Neural crest cell (in vitro differentiated cells): ENCODE measurements around the gene CCNG2. TPM values are rescaled to one million over a fixed set of nuclear protein-coding genes. Genes with fewer than 3 reads are reported as not detected.

Experiments used
- DNase-seq: peaks from one replicate; pipeline ENCODE4 v3.0.0; 2021; ENCODE audit warnings: low read depth, mixed read lengths, low spot score
- H3K27ac Mint-ChIP-seq: one replicate; pipeline ENCODE4 v1.8.0; 2021; ENCODE audit warnings: mild to moderate bottlenecking, mixed read lengths; ENCODE audit not compliant: unreplicated experiment
- H3K27me3 Mint-ChIP-seq: 2 replicates; pipeline ENCODE4 v1.8.0; 2021; ENCODE audit warnings: low read depth, mild to moderate bottlenecking, mixed read lengths
- H3K36me3 Mint-ChIP-seq: 2 replicates; pipeline ENCODE4 v1.8.0; 2021; ENCODE audit warnings: low read depth, mild to moderate bottlenecking, mixed read lengths
- H3K4me1 Mint-ChIP-seq: 2 replicates; pipeline ENCODE4 v1.8.0; 2021; ENCODE audit warnings: mixed read lengths
- H3K4me3 Mint-ChIP-seq: one replicate; pipeline ENCODE4 v1.8.0; 2021; ENCODE audit warnings: mild to moderate bottlenecking, mixed read lengths
- H3K9me3 Mint-ChIP-seq: 2 replicates; pipeline ENCODE4 v1.8.0; 2021; ENCODE audit warnings: mixed read lengths
- CTCF ChIP-seq: fragments of 200-600 bp; sonication (generic); conservative IDR thresholded peaks from 2 replicates; pipeline ENCODE4 v1.5.0; 2021; ENCODE audit warnings: antibody characterized with exemption, mild to moderate bottlenecking
- total RNA-seq: library from RNA; stranded (reverse); gene quantifications from 2 replicates; pipeline ENCODE4 v1.2.1, GENCODE V29; 2021

Gene CCNG2
- total RNA-seq, 1 donor from 2014 or later, result 57.2 TPM

DNA sequence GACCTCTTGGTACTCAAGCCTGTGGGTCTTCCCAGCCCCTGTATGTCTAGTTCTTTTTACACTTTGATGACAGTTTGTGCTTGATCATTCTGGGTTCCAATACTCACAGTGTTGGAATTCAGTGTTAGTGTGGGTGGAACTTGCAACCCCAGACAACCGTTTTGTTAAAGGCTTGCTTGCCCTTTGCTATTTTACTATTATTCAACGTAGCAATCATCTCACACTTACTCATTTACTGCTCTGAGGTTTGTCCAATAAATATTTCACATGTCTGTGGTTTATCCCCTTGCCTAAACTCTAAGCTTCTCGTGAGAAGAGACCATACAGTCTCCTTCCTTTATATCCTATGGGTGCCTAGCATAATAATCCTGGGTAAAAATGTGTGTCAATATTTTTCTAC, 15.3 kb downstream of the CCNG2 start:
- Mint-ChIP-seq H3K4me3 (no peak overlapping the region), H3K27ac (no peak overlapping the region), H3K27me3 (no peaks in the 10 kb centered on the region), H3K9me3 (no peaks in the 10 kb centered on the region), H3K4me1 (peaks cover 22% of the 10 kb centered on the region), H3K36me3 (peaks cover 20% of the 10 kb centered on the region)
- DNase-seq, result no peak
- no peak for TF ChIP-seq CTCF

GRCh38 chr4:77174426-77174825, 17.4 kb downstream of the CCNG2 start:
- no peak for DNase-seq
- Mint-ChIP-seq H3K36me3 (peaks cover 19% of the 10 kb centered on the region), H3K4me3 (no peak overlapping the region), H3K4me1 (peaks cover 34% of the 10 kb centered on the region), H3K27me3 (no peaks in the 10 kb centered on the region), H3K27ac (no peak overlapping the region), H3K9me3 (no peaks in the 10 kb centered on the region)
- TF ChIP-seq CTCF, result no peak

DNA sequence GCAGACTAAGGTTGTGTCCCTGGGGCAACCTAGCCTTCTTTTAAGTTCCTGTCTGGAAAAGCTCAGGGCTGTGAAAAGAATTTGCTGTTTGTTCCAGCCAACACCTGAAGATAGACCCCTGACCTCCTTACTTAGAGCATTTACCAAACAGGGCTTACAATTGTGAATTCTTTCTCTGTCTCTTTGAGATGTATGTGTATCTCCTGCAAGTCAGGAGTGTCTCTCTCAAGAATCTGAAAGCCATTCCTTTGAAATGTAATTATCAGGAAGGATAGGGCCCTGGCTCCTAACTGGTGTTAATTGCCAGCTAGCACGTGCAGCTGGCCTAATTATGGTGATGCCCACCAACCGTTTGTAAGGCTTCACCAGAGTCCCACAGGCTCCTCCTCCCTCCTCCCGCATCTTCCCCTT, 18.2 kb downstream of the CCNG2 start:
- no peaks in the 10 kb centered on the region for H3K27me3 Mint-ChIP-seq
- no peaks in the 10 kb centered on the region for H3K9me3 Mint-ChIP-seq
- H3K4me3 Mint-ChIP-seq, result no peak overlapping the region
- no peak for TF ChIP-seq CTCF
- peaks cover 11% of the 10 kb centered on the region for H3K36me3 Mint-ChIP-seq
- no peak for DNase-seq
- no peak overlapping the region for H3K27ac Mint-ChIP-seq
- H3K4me1 Mint-ChIP-seq, result peaks cover 34% of the 10 kb centered on the region

- H3K27ac Mint-ChIP-seq, result peak overlapping the region; percentile 28
Observed at GRCh38 chr4:77176640-77177039, 19.6 kb downstream of the CCNG2 start.

GRCh38 chr4:77177199-77177598, 20.2 kb downstream of the CCNG2 start:
- no peak for DNase-seq
- Mint-ChIP-seq H3K4me1 (peaks cover 34% of the 10 kb centered on the region), H3K36me3 (no peaks in the 10 kb centered on the region), H3K9me3 (no peaks in the 10 kb centered on the region), H3K4me3 (peak overlapping the region; percentile 13), H3K27ac (peak overlapping the region; percentile 95), H3K27me3 (no peaks in the 10 kb centered on the region)
- no peak for TF ChIP-seq CTCF

More at GRCh38 chr4:77176640-77177039, 19.6 kb downstream of the CCNG2 start:
- Mint-ChIP-seq H3K27me3 (no peaks in the 10 kb centered on the region), H3K9me3 (no peaks in the 10 kb centered on the region), H3K4me1 (peaks cover 34% of the 10 kb centered on the region), H3K36me3 (peaks cover under 1% of the 10 kb centered on the region), H3K4me3 (peak overlapping the region; percentile 13)
- TF ChIP-seq CTCF, result no peak
- no peak for DNase-seq

DNA sequence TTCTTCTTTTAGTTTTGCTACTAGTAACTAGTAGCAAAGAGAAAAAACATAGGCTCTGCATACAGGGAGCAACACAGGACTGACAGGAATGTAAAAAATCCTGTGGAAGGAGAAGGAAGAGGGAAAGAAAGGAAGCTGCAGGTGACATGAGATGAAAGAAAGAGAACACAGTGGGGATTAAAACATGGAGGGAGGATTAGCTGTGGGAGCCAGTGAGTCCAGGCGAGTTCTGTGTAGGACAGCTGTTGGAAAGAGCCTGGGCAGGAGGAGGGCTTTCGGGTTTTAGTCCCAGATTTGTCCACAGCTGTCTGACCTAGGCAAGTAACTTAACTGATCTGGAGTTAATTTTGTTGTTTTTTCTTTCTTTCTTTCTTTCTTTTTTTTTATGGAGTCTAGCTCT, 21.6 kb downstream of the CCNG2 start:
- Mint-ChIP-seq H3K4me1 (peaks cover 34% of the 10 kb centered on the region), H3K27ac (no peak overlapping the region), H3K9me3 (no peaks in the 10 kb centered on the region), H3K27me3 (peaks cover 2% of the 10 kb centered on the region), H3K36me3 (no peaks in the 10 kb centered on the region), H3K4me3 (no peak overlapping the region)
- no peak for TF ChIP-seq CTCF
- no peak for DNase-seq
